Panc1 (cell line): ENCODE measurements around the gene OR10H3. TPM values are rescaled to one million over a fixed set of nuclear protein-coding genes. Genes with fewer than 3 reads are reported as not detected.
"Not testable (repeated sequence)": the region's sequence is repeated elsewhere in the genome, so short reads cannot be mapped to it uniquely, and the experiment has no call there.

Source experiments
- ATAC-seq: fragments of 200-7000 bp; cut with Tn5 transposase; 2 replicates; pipeline ENCODE4 v1.9.1; 2020; ENCODE audit warnings: mild to moderate bottlenecking, moderate library complexity
- BruUV-seq: library from RNA; stranded (reverse); fragments of 400-500 nt; replicated peaks from 2 replicates; lab custom pipeline; 2021; lab: Mats Ljungman, UMichigan
- CTCF ChIA-PET: fragments of 300-600 bp; sonication (Branson Sonifier 250); formaldehyde crosslinking; loops from one replicate; lab custom pipeline; 2022; ENCODE audit warnings: antibody characterized with exemption; lab: Charles Lee
- POLR2A ChIA-PET: fragments of 300-600 bp; sonication (Branson Sonifier 250); formaldehyde crosslinking; loops from one replicate; lab custom pipeline; 2022; ENCODE audit warnings: antibody characterized with exemption; lab: Charles Lee
- DNase-seq: peaks from one replicate; pipeline ENCODE4 v3.0.0-alpha.2; 2010; ENCODE audit warnings: low read depth, low spot score
- H3K27ac ChIP-seq: 2 replicates; pipeline ENCODE4 v1.5.1; 2011; ENCODE audit warnings: mild to moderate bottlenecking, low read length, inconsistent platforms
- H3K27me3 ChIP-seq: fragments of 200-500 bp; sonication (Bioruptor generic); 2 replicates; pipeline ENCODE4 v1.6.0; 2014; ENCODE audit warnings: low read length, inconsistent platforms; ENCODE audit not compliant: control insufficient read depth, insufficient read depth
- H3K36me3 ChIP-seq: fragments of 200-500 bp; sonication (Bioruptor generic); 2 replicates; pipeline ENCODE4 v1.5.1; 2014; ENCODE audit warnings: inconsistent platforms, mild to moderate bottlenecking, low read length, moderate library complexity; ENCODE audit not compliant: control insufficient read depth, insufficient read depth
- H3K4me1 ChIP-seq: 2 replicates; pipeline ENCODE4 v1.5.1; 2011; ENCODE audit warnings: inconsistent platforms, mild to moderate bottlenecking, low read length, moderate library complexity; ENCODE audit not compliant: control insufficient read depth, insufficient read depth
- H3K4me3 ChIP-seq, 2 experiments: 2 replicates each; pipeline ENCODE4 v1.5.1; 2011 to 2012; ENCODE audit warnings: low read depth in 2 of 2, low read length in 2 of 2, mild to moderate bottlenecking in 2 of 2, inconsistent platforms in 1 of 2, moderate library complexity in 1 of 2
- H3K9me3 ChIP-seq: fragments of 200-500 bp; sonication (Bioruptor generic); 2 replicates; pipeline ENCODE4 v1.5.1; 2014; ENCODE audit warnings: low read depth, mild to moderate bottlenecking, inconsistent platforms, low read length, moderate library complexity; ENCODE audit not compliant: control insufficient read depth, insufficient read depth
- CTCF ChIP-seq: fragments of 450-650 bp; IDR thresholded peaks from 2 replicates; pipeline ENCODE4 v1.5.1; 2017; ENCODE audit warnings: mild to moderate bottlenecking
- POLR2AphosphoS5 ChIP-seq: IDR thresholded peaks from 2 replicates; pipeline ENCODE4 v1.6.1; 2012; ENCODE audit warnings: mild to moderate bottlenecking, low read depth, low read length, moderate library complexity
- REST ChIP-seq, 2 experiments: IDR thresholded peaks; 2 replicates each; pipeline ENCODE4 v1.6.1; 2011 to 2012; ENCODE audit warnings: low read depth in 2 of 2, control low read depth in 1 of 2, low read length in 1 of 2, mild to moderate bottlenecking in 1 of 2, moderate library complexity in 1 of 2; ENCODE audit not compliant: insufficient read depth in 1 of 2
- in situ Hi-C: cut with HindIII; loops from 2 replicates; pipeline ENCODE4 v1.10.0; 2016; ENCODE audit warnings: low sequenced_read_pairs, low pct_unique_long_range_greater_than_20kb
- intact Hi-C: fragments of 100-400 bp; cut with micrococcal nuclease; formaldehyde crosslinking; loops from one replicate; pipeline ENCODE4 v1.10.0; 2022; ENCODE audit not compliant: unreplicated experiment
- total RNA-seq: library from RNA; stranded (reverse); gene quantifications from one replicate; pipeline ENCODE4 v1.2.1, GENCODE V29; 2021; ENCODE audit not compliant: unreplicated experiment

OR10H3 gene
- total RNA-seq, 1 experiment from 2014 or later: not detected

GRCh38 chr19:15759962-15760565 lies 22.3 kb downstream of the OR10H3 start:
- no peaks in the 10 kb centered on the region for H3K36me3 ChIP-seq
- POLR2A ChIA-PET: no interaction called here
- CTCF ChIA-PET: no interaction called here
- no peaks in the 10 kb centered on the region for H3K9me3 ChIP-seq
- BruUV-seq: no TSS peak
- intact Hi-C loops: no loop called here
- H3K4me1 ChIP-seq: no peaks in the 10 kb centered on the region
- ATAC-seq: no peak
- no peak overlapping the region for H3K4me3 ChIP-seq
- H3K27ac ChIP-seq: no peak overlapping the region
- DNase-seq: no peak
- H3K27me3 ChIP-seq: 0 out of 2 replicates have a peak, but pooled peaks cover 2% of the 10 kb centered on the region
- no peak for TF ChIP-seq REST (IDR thresholded peaks at IDR 0.05; ENCODE audit: insufficient read depth in 1 of 2, low read depth in 2 of 2, low read length in 1 of 2)
- TF ChIP-seq CTCF: peak; percentile 42
- in situ Hi-C loops: no loop called here

- Histone ChIP-seq H3K9me3 (no peaks in the 10 kb centered on the region), H3K36me3 (no peaks in the 10 kb centered on the region), H3K27me3 (no peaks in the 10 kb centered on the region), H3K27ac (no peak overlapping the region), H3K4me1 (no peaks in the 10 kb centered on the region), H3K4me3 (no peak overlapping the region)
- ATAC-seq: no peak
- DNase-seq: no peak
- in situ Hi-C loops: no loop called here
- POLR2A ChIA-PET: no interaction called here
- CTCF ChIA-PET: no interaction called here
- no TSS peak for BruUV-seq
- TF ChIP-seq REST (IDR thresholded peaks at IDR 0.05; ENCODE audit: insufficient read depth in 1 of 2, low read depth in 2 of 2, low read length in 1 of 2) (peak; percentile 76 to 86), POLR2AphosphoS5 (no peak)
- intact Hi-C loops: no loop called here
These were observed 31.8 kb downstream of the OR10H3 start for GRCh38 chr19:15769586-15769985.

- H3K9me3 ChIP-seq, H3K27me3 ChIP-seq, ATAC-seq, H3K4me3 ChIP-seq, CTCF ChIA-PET, DNase-seq, H3K27ac ChIP-seq, in situ Hi-C loops, H3K36me3 ChIP-seq, H3K4me1 ChIP-seq, intact Hi-C loops, POLR2A ChIA-PET, BruUV-seq: not testable (repeated sequence)
These were observed 36.4 kb downstream of the OR10H3 start for GRCh38 chr19:15774159-15774558.
